ENCODE measurements around the gene MLLT10.

DNA sequence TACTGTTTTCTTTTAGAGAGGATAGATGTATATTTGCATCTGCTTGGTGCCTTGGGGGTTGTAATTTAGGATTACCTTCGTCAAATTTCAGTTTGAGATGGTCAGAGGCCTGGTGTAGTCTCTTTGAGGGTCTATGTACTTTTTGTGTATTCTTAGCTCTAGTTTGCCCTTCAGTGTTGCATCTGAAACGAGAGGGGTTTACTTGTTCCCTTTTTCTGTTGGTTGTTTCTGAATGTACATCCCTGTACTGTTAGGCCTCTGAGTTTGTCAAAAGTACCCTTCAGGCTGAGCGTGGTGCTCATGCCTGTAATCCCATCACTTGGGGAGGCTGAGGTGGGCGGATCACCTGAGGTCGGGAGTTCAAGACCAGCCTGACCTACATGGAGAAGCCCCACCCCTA, 60.0 kb downstream of the MLLT10 start:
- TF ChIP-seq, protein P1, sequence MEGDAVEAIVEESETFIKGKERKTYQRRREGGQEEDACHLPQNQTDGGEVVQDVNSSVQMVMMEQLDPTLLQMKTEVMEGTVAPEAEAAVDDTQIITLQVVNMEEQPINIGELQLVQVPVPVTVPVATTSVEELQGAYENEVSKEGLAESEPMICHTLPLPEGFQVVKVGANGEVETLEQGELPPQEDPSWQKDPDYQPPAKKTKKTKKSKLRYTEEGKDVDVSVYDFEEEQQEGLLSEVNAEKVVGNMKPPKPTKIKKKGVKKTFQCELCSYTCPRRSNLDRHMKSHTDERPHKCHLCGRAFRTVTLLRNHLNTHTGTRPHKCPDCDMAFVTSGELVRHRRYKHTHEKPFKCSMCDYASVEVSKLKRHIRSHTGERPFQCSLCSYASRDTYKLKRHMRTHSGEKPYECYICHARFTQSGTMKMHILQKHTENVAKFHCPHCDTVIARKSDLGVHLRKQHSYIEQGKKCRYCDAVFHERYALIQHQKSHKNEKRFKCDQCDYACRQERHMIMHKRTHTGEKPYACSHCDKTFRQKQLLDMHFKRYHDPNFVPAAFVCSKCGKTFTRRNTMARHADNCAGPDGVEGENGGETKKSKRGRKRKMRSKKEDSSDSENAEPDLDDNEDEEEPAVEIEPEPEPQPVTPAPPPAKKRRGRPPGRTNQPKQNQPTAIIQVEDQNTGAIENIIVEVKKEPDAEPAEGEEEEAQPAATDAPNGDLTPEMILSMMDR (IDR thresholded peaks at IDR 0.05): no peak
- TF ChIP-seq POLR2AphosphoS5 (IDR thresholded peaks at IDR 0.05; ENCODE audit: insufficient read depth in 1 of 2, low read depth in 1 of 2): no peak

Measured in vagina (tissue), 2 donors.